Measurements from ENCODE around the gene TEX19.

GRCh38 chr17:82374626-82375331, 15.7 kb downstream of the TEX19 start:
- no peak for TF ChIP-seq POLR2A (IDR thresholded peaks at IDR 0.05)
- TF ChIP-seq, protein P1, sequence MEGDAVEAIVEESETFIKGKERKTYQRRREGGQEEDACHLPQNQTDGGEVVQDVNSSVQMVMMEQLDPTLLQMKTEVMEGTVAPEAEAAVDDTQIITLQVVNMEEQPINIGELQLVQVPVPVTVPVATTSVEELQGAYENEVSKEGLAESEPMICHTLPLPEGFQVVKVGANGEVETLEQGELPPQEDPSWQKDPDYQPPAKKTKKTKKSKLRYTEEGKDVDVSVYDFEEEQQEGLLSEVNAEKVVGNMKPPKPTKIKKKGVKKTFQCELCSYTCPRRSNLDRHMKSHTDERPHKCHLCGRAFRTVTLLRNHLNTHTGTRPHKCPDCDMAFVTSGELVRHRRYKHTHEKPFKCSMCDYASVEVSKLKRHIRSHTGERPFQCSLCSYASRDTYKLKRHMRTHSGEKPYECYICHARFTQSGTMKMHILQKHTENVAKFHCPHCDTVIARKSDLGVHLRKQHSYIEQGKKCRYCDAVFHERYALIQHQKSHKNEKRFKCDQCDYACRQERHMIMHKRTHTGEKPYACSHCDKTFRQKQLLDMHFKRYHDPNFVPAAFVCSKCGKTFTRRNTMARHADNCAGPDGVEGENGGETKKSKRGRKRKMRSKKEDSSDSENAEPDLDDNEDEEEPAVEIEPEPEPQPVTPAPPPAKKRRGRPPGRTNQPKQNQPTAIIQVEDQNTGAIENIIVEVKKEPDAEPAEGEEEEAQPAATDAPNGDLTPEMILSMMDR (IDR thresholded peaks at IDR 0.05) = no peak
